IMR-90 (cell line): ENCODE data around the gene NECTIN4. TPM values are rescaled to one million over a fixed set of nuclear protein-coding genes. Genes with fewer than 3 reads are reported as not detected.

Source experiments
- ATAC-seq: fragments of 200-7000 bp; cut with Tn5 transposase; 2 replicates; pipeline ENCODE4 v1.9.1; 2020; ENCODE audit warnings: low read depth, mild to moderate bottlenecking, moderate library complexity
- BruUV-seq: library from RNA; stranded (reverse); fragments of 400-500 nt; replicated peaks from 2 replicates; lab custom pipeline; 2021; lab: Mats Ljungman, UMichigan
- CTCF ChIA-PET: fragments of 300-600 bp; formaldehyde crosslinking; extraction: SDS; loops from one replicate; lab custom pipeline; 2021; ENCODE audit warnings: antibody characterized with exemption; lab: Yijun Ruan, JAX
- POLR2A ChIA-PET: fragments of 300-600 bp; sonication (Branson Sonifier 250); formaldehyde crosslinking; loops from one replicate; lab custom pipeline; 2022; ENCODE audit warnings: antibody characterized with exemption; ENCODE audit not compliant: unreplicated experiment; lab: Charles Lee
- DNase-seq: peaks from one replicate; pipeline ENCODE4 v3.0.0; 2013
- H2AFZ ChIP-seq: replicated peaks from 2 replicates; pipeline ENCODE3; 2013; ENCODE audit warnings: low read length, mild to moderate bottlenecking; ENCODE audit not compliant: poor library complexity
- H2AK5ac ChIP-seq: 2 replicates; pipeline ENCODE4 v1.6.1; 2013; ENCODE audit warnings: low read depth, low read length, inconsistent platforms
- H2AK9ac ChIP-seq: replicated peaks from 2 replicates; pipeline ENCODE3; 2013; ENCODE audit warnings: mild to moderate bottlenecking, low read depth, low read length, moderate library complexity; ENCODE audit not compliant: poor library complexity
- H2BK120ac ChIP-seq: 2 replicates; pipeline ENCODE4 v1.6.1; 2013; ENCODE audit warnings: low read depth, low read length, inconsistent platforms
- H2BK15ac ChIP-seq: 3 replicates; pipeline ENCODE4 v1.6.1; 2013; ENCODE audit warnings: low read depth, low read length, inconsistent platforms
- H2BK20ac ChIP-seq: 2 replicates; pipeline ENCODE4 v1.6.1; 2013; ENCODE audit warnings: low read depth, mild to moderate bottlenecking, inconsistent platforms, low read length, moderate library complexity
- H2BK5ac ChIP-seq: 2 replicates; pipeline ENCODE4 v1.6.1; 2013; ENCODE audit warnings: mild to moderate bottlenecking, low read depth, low read length, inconsistent platforms; ENCODE audit not compliant: poor library complexity, severe bottlenecking
- H3K14ac ChIP-seq: replicated peaks from 2 replicates; pipeline ENCODE4 v1.6.1; 2013; ENCODE audit warnings: low read depth, low read length, inconsistent platforms
- H3K18ac ChIP-seq: 2 replicates; pipeline ENCODE4 v1.6.1; 2013; ENCODE audit warnings: low read depth, low read length, control low read depth
- H3K23ac ChIP-seq: 2 replicates; pipeline ENCODE4 v1.6.1; 2013; ENCODE audit warnings: low read depth, low read length, inconsistent platforms
- H3K27ac ChIP-seq: 2 replicates; pipeline ENCODE4 v1.5.1; 2013; ENCODE audit warnings: mild to moderate bottlenecking, control low read depth, low read length; ENCODE audit not compliant: insufficient read depth
- H3K27me3 ChIP-seq: 2 replicates; pipeline ENCODE4 v1.6.1; 2013; ENCODE audit warnings: low read length; ENCODE audit not compliant: control insufficient read depth, insufficient read depth
- H3K36me3 ChIP-seq: 2 replicates; pipeline ENCODE4 v1.6.1; 2013; ENCODE audit warnings: low read length, mixed read lengths; ENCODE audit not compliant: control insufficient read depth, insufficient read depth
- H3K4ac ChIP-seq: 2 replicates; pipeline ENCODE4 v1.6.1; 2013; ENCODE audit warnings: low read depth, low read length, inconsistent platforms
- H3K4me1 ChIP-seq: 2 replicates; pipeline ENCODE4 v1.6.1; 2013; ENCODE audit warnings: low read length, mixed read lengths; ENCODE audit not compliant: control insufficient read depth, insufficient read depth
- H3K4me2 ChIP-seq: 2 replicates; pipeline ENCODE4 v1.6.1; 2013; ENCODE audit warnings: low read depth, mild to moderate bottlenecking, control low read depth, low read length, moderate library complexity
- H3K4me3 ChIP-seq: 2 replicates; pipeline ENCODE4 v1.5.1; 2013; ENCODE audit warnings: low read depth, mild to moderate bottlenecking, control low read depth, low read length, moderate library complexity; ENCODE audit not compliant: insufficient read depth
- H3K56ac ChIP-seq: 2 replicates; pipeline ENCODE4 v1.6.1; 2013; ENCODE audit warnings: low read length, inconsistent platforms; ENCODE audit not compliant: insufficient read depth; ENCODE audit errors: extremely low read depth
- H3K79me1 ChIP-seq, 2 experiments: 2 replicates each; pipeline ENCODE4 v1.6.1; 2013; ENCODE audit warnings: low read length in 2 of 2, inconsistent platforms in 1 of 2, low read depth in 1 of 2
- H3K9ac ChIP-seq: 2 replicates; pipeline ENCODE4 v1.6.1; 2013; ENCODE audit warnings: low read depth, low read length, control low read depth
- H3K9me1 ChIP-seq: 2 replicates; pipeline ENCODE4 v1.6.1; 2013; ENCODE audit warnings: low read length, inconsistent platforms; ENCODE audit not compliant: insufficient read depth
- H3K9me3 ChIP-seq: 2 replicates; pipeline ENCODE4 v1.6.1; 2013; ENCODE audit warnings: low read length; ENCODE audit not compliant: control insufficient read depth, insufficient read depth
- H4K20me1 ChIP-seq: 2 replicates; pipeline ENCODE4 v1.6.1; 2013; ENCODE audit warnings: low read length, inconsistent platforms; ENCODE audit not compliant: insufficient read depth
- H4K5ac ChIP-seq: 2 replicates; pipeline ENCODE4 v1.6.1; 2013; ENCODE audit warnings: mild to moderate bottlenecking, low read depth, low read length, control low read depth
- H4K8ac ChIP-seq, 2 experiments: 2 replicates each; pipeline ENCODE4 v1.6.1; 2013; ENCODE audit warnings: low read depth in 2 of 2, low read length in 2 of 2, control low read depth in 1 of 2, inconsistent platforms in 1 of 2
- H4K91ac ChIP-seq: 2 replicates; pipeline ENCODE4 v1.6.1; 2013; ENCODE audit warnings: low read depth, low read length, inconsistent platforms; ENCODE audit not compliant: insufficient read depth
- ELK1 ChIP-seq: fragments of 150-350 bp; IDR thresholded peaks from 2 replicates; pipeline ENCODE4 v1.6.1; 2016; ENCODE audit warnings: low read depth, mild to moderate bottlenecking, low read length, moderate library complexity, borderline replicate concordance
- MXI1 ChIP-seq: IDR thresholded peaks from 2 replicates; pipeline ENCODE4 v1.6.1; 2012; ENCODE audit warnings: low read depth, mild to moderate bottlenecking, low read length, moderate library complexity, borderline replicate concordance
- RFX5 ChIP-seq: IDR thresholded peaks from 2 replicates; pipeline ENCODE4 v1.8.0; 2012; ENCODE audit warnings: low read depth, mild to moderate bottlenecking, low read length, moderate library complexity
- WGBS, 2 experiments: methylation state at CpG; one replicate each; pipeline versions ENCODE4 v1.1.5 to v1.1.7; 2013; ENCODE audit warnings: missing lambda C conversion rate in 2 of 2; ENCODE audit not compliant: insufficient read length in 1 of 2; ENCODE audit errors: extremely low coverage in 2 of 2; 5-methylcytosine and 5-hydroxymethylcytosine counted together
- dilution Hi-C: fragments of 300-500 bp; cut with HindIII; formaldehyde crosslinking; loops from one replicate; pipeline ENCODE4 v1.14.3; 2018; ENCODE audit warnings: low sequenced_read_pairs; ENCODE audit not compliant: unreplicated experiment
- in situ Hi-C: fragments of 300-500 bp; cut with MboI; formaldehyde crosslinking; loops from 3 replicates; pipeline ENCODE4 v1.14.3; 2019; ENCODE audit warnings: low sequenced_read_pairs, inconsistent platforms, mixed read lengths
- intact Hi-C: fragments of 100-400 bp; cut with micrococcal nuclease; formaldehyde crosslinking; loops from 2 replicates; pipeline ENCODE4 v1.10.0; 2022
- polyA plus RNA-seq, 3 experiments: library from polyadenylated mRNA; depleted of rRNA; stranded (reverse); fragments of >200 nt; gene quantifications; 2 replicates each; pipeline ENCODE4 v1.2.3, GENCODE V29; 2012; ENCODE audit warnings: low replicate concordance in 1 of 3
- total RNA-seq: library from RNA; depleted of rRNA; stranded (reverse); fragments of >200 nt; gene quantifications from 2 replicates; pipeline ENCODE4 v1.2.3, GENCODE V29; 2012

Gene NECTIN4
- total and polyA plus RNA-seq, 2 of the 4 experiments (the other 2 are of a cell fraction) = 0.18 to 0.24 TPM

- peak overlapping the region; percentile 87 for H3K4me2 ChIP-seq
- H3K56ac ChIP-seq = peak overlapping the region; percentile 89
- H3K14ac ChIP-seq = peak overlapping the region; percentile 78
- intact Hi-C loops = loop anchor here (1.0 to 5.0 kb wide), 4 partner anchors 37 to 347 kb away; no protein-coding TSS in a partner anchor
- no peaks in the 10 kb centered on the region; the same call in 1 of the 2 replicates for H4K20me1 ChIP-seq
- no peak overlapping the region for H2BK15ac ChIP-seq
- H4K8ac ChIP-seq = peak overlapping the region; percentile 88 to 95
- WGBS, 2 experiments = 0% methylated on average over 2 of the region's 48 CpGs; no CpG with 5 or more reads in 1 of the 2 experiments
- no peaks in the 10 kb centered on the region; the same call in 1 of the 2 replicates for H3K4me1 ChIP-seq
- ATAC-seq = peak; percentile 68
- H4K91ac ChIP-seq = peak overlapping the region; percentile 64
- H2AK9ac ChIP-seq = peak overlapping the region; percentile 84
- H3K79me1 ChIP-seq = peaks cover 18 to 37% of the 10 kb centered on the region in 2 experiments
- H3K9ac ChIP-seq = peak overlapping the region; percentile 82
- peaks cover 19% of the 10 kb centered on the region for H3K36me3 ChIP-seq
- H2BK20ac ChIP-seq = no peak overlapping the region
- peak overlapping the region; percentile 53 for H3K4me3 ChIP-seq
- peak overlapping the region; percentile 78 for H3K4ac ChIP-seq
- H3K18ac ChIP-seq = no peak overlapping the region; the same call in 1 of the 2 replicates
- peak; percentile 58 for DNase-seq
- TF ChIP-seq MXI1 (0 out of 2 replicates have a peak, but pooled peaks have one; percentile 33), RFX5 (no peak), ELK1 (no peak)
- peak overlapping the region; percentile 78 for H2AFZ ChIP-seq
- ChIA-PET POLR2A (no interaction called here), CTCF (interaction anchor here (2.0 to 2.2 kb wide), 2 partner anchors 48 to 52 kb away, joined by 10 to 13 read pairs; partner anchors contain the start of gene KLHDC9)
- peak overlapping the region; percentile 75 for H2BK5ac ChIP-seq
- BruUV-seq = TSS peak; percentile 56
- H2AK5ac ChIP-seq = 0 out of 2 replicates have a peak overlapping the region, but pooled peaks have one; percentile 3
- H3K23ac ChIP-seq = peak overlapping the region; percentile 89
- in situ Hi-C loops = loop anchor here (5.0 kb wide), 1 partner anchor 48 kb away; no protein-coding TSS in a partner anchor
- dilution Hi-C loops = no loop called here
- peak overlapping the region; percentile 0; the same call in 1 of the 2 replicates for H2BK120ac ChIP-seq
- no peaks in the 10 kb centered on the region for H3K9me1 ChIP-seq
- no peaks in the 10 kb centered on the region for H3K27me3 ChIP-seq
- H3K9me3 ChIP-seq = no peaks in the 10 kb centered on the region
- H3K27ac ChIP-seq = peak overlapping the region; percentile 73
- peak overlapping the region; percentile 56 for H4K5ac ChIP-seq
Observed at GRCh38 chr1:161044908-161045735, 44.2 kb downstream of the NECTIN4 start.
